MM.1S (cell line): Measurements from ENCODE around the gene ANG.

Experiments
- DNase-seq: peaks from one replicate; pipeline ENCODE4 v3.0.0-alpha.2; 2015
- H2AFZ ChIP-seq: fragments of 300-600 bp; sonication (generic); 2 replicates; pipeline ENCODE4 v1.6.0; 2016; ENCODE audit warnings: antibody characterized with exemption, low read length
- H3F3A ChIP-seq: fragments of 300-600 bp; sonication (generic); 2 replicates; pipeline ENCODE4 v1.6.1; 2016; ENCODE audit warnings: mild to moderate bottlenecking, antibody characterized with exemption, low read length, moderate library complexity, mixed read lengths; ENCODE audit not compliant: insufficient read depth
- H3K27ac ChIP-seq: fragments of 300-600 bp; sonication (generic); 2 replicates; pipeline ENCODE4 v1.5.1; 2016; ENCODE audit warnings: mild to moderate bottlenecking, low read length
- H3K27me3 ChIP-seq: fragments of 300-600 bp; sonication (generic); replicated peaks from 2 replicates; pipeline ENCODE4 v1.6.0; 2016; ENCODE audit warnings: low read length; ENCODE audit not compliant: insufficient read depth
- H3K36me3 ChIP-seq: fragments of 300-600 bp; sonication (generic); replicated peaks from 2 replicates; pipeline ENCODE4 v1.6.1; 2016; ENCODE audit warnings: mild to moderate bottlenecking, low read length, mixed read lengths; ENCODE audit not compliant: insufficient read depth
- H3K4me1 ChIP-seq: fragments of 300-600 bp; sonication (generic); 2 replicates; pipeline ENCODE4 v1.6.1; 2016; ENCODE audit warnings: low read length, mixed read lengths
- H3K4me2 ChIP-seq: fragments of 300-600 bp; sonication (generic); 2 replicates; pipeline ENCODE4 v1.6.0; 2016; ENCODE audit warnings: low read depth, low read length
- H3K4me3 ChIP-seq: fragments of 300-600 bp; sonication (generic); 2 replicates; pipeline ENCODE4 v1.5.1; 2016; ENCODE audit warnings: low read length, mixed read lengths
- H3K79me2 ChIP-seq: fragments of 300-600 bp; sonication (generic); 2 replicates; pipeline ENCODE4 v1.6.1; 2016; ENCODE audit warnings: mixed run types, low read length, mixed read lengths
- H3K9ac ChIP-seq: fragments of 300-600 bp; sonication (generic); 2 replicates; pipeline ENCODE4 v1.6.1; 2016; ENCODE audit warnings: low read length, mixed read lengths
- H3K9me2 ChIP-seq: fragments of 300-600 bp; sonication (generic); replicated peaks from 2 replicates; pipeline ENCODE4 v1.6.1; 2016; ENCODE audit warnings: mild to moderate bottlenecking, low read length, mixed read lengths; ENCODE audit not compliant: insufficient read depth
- H3K9me3 ChIP-seq: fragments of 300-600 bp; sonication (generic); replicated peaks from 2 replicates; pipeline ENCODE4 v1.6.1; 2016; ENCODE audit warnings: mild to moderate bottlenecking, low read length, mixed read lengths; ENCODE audit not compliant: insufficient read depth
- H4K20me1 ChIP-seq: fragments of 300-600 bp; sonication (generic); 2 replicates; pipeline ENCODE4 v1.6.1; 2016; ENCODE audit warnings: mild to moderate bottlenecking, low read length, moderate library complexity, mixed read lengths; ENCODE audit not compliant: insufficient read depth
- EZH2 ChIP-seq: fragments of 300-600 bp; sonication (generic); optimal IDR thresholded peaks from 2 replicates; pipeline ENCODE3; 2017; ENCODE audit warnings: low read depth, mild to moderate bottlenecking, antibody characterized with exemption, low read length, mixed read lengths
- EZH2phosphoT487 ChIP-seq: fragments of 300-600 bp; sonication (generic); IDR thresholded peaks from 2 replicates; pipeline ENCODE4 v1.6.1; 2018; ENCODE audit warnings: antibody characterized with exemption, low read length
- TF ChIP-seq, protein P1 (sequence below): fragments of 300-600 bp; sonication (generic); IDR thresholded peaks from 2 replicates; pipeline ENCODE4 v1.5.1; 2016; ENCODE audit warnings: antibody characterized with exemption, low read length, mixed read lengths

Gene ANG

DNA sequence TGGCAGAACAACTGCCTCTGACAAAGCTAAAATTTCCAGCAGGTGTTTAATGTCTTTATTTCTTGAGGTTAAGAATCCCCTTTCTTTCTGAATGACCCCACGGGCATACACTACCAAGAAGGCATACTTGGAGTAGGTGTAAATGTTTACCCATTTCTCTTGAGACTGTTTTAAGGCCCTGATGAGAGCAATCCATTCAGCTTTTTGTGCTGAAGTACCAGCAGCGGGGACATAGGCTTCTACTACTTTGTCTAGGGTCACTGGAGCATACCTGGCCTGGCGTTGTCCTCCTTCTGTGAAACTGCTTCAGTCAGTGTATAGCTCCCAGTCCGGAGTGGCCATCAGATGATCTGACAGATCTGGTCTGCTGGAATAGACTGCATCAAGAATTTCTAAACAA, 22.7 kb downstream of the ANG start:
- no peak overlapping the region for H3K4me3 ChIP-seq
- no peaks in the 10 kb centered on the region for H3K36me3 ChIP-seq
- H3K9me3 ChIP-seq: no peaks in the 10 kb centered on the region
- no peaks in the 10 kb centered on the region for H3K79me2 ChIP-seq
- TF ChIP-seq, protein P1, sequence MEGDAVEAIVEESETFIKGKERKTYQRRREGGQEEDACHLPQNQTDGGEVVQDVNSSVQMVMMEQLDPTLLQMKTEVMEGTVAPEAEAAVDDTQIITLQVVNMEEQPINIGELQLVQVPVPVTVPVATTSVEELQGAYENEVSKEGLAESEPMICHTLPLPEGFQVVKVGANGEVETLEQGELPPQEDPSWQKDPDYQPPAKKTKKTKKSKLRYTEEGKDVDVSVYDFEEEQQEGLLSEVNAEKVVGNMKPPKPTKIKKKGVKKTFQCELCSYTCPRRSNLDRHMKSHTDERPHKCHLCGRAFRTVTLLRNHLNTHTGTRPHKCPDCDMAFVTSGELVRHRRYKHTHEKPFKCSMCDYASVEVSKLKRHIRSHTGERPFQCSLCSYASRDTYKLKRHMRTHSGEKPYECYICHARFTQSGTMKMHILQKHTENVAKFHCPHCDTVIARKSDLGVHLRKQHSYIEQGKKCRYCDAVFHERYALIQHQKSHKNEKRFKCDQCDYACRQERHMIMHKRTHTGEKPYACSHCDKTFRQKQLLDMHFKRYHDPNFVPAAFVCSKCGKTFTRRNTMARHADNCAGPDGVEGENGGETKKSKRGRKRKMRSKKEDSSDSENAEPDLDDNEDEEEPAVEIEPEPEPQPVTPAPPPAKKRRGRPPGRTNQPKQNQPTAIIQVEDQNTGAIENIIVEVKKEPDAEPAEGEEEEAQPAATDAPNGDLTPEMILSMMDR: no peak
- TF ChIP-seq EZH2: no peak
- no peak for TF ChIP-seq EZH2phosphoT487
- no peak for DNase-seq
- no peak overlapping the region for H3K4me2 ChIP-seq
- H3K4me1 ChIP-seq: no peaks in the 10 kb centered on the region
- no peaks in the 10 kb centered on the region for H3K27me3 ChIP-seq
- no peaks in the 10 kb centered on the region for H4K20me1 ChIP-seq
- no peak overlapping the region for H2AFZ ChIP-seq
- no peak overlapping the region for H3K27ac ChIP-seq
- no peak overlapping the region for H3K9ac ChIP-seq
- no peaks in the 10 kb centered on the region for H3F3A ChIP-seq
- H3K9me2 ChIP-seq: no peaks in the 10 kb centered on the region

DNA sequence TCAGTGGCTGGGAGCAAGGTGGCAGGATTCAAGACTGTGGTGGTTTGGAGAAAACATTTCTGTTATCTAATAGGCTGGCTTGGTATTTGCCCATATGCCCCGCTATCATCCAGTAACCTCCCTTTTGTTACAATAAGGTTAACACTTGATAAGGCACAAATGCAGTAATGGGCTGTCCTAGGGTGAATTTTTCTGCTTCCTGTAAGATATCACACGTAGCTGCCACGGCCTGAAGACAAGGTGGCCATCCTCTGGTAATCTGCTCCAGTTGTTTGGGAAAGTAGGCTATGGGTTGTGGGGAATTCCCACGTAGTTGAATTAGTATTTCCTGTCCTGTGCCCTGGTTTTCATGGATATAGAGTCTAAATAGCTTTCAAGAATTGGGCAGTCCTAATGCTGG, 23.1 kb downstream of the ANG start:
- no peak overlapping the region for H3K4me2 ChIP-seq
- DNase-seq: no peak
- TF ChIP-seq EZH2phosphoT487 (no peak), EZH2 (no peak)
- TF ChIP-seq, protein P1: no peak

DNA sequence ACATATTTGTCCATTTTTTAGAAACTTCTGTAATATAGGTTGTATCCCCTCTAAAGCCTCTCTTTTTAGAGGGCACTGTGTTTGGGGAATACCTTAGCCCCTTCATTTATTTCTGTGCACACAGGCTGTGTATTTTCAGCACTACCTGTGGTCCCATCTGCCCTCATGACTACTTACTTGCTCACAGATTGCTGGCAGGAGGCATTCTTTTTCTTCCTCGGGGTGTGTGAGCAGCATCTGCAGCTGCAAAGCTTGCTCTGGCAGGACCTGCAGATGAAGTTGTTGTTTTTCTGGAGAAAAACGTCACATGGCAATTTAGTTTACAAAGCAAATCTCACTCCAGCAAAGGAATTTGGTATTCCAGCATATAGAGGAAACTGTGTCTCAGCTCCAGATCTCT, 24.3 kb downstream of the ANG start:
- no peak for DNase-seq
- Histone ChIP-seq H3K27me3 (no peaks in the 10 kb centered on the region), H3K4me3 (no peak overlapping the region), H4K20me1 (no peaks in the 10 kb centered on the region), H3F3A (no peaks in the 10 kb centered on the region), H3K9me2 (no peaks in the 10 kb centered on the region), H3K4me2 (no peak overlapping the region), H3K27ac (no peak overlapping the region), H3K36me3 (no peaks in the 10 kb centered on the region), H2AFZ (no peak overlapping the region), H3K79me2 (no peaks in the 10 kb centered on the region), H3K9ac (no peak overlapping the region), H3K4me1 (no peaks in the 10 kb centered on the region), H3K9me3 (no peaks in the 10 kb centered on the region)
- TF ChIP-seq EZH2phosphoT487: no peak

More for the DNA sequence above, 23.1 kb downstream of the ANG start:
- H3K9ac ChIP-seq: no peak overlapping the region
- H3K27ac ChIP-seq: no peak overlapping the region
- H3K27me3 ChIP-seq: no peaks in the 10 kb centered on the region
- no peak overlapping the region for H3K4me3 ChIP-seq
- H3F3A ChIP-seq: no peaks in the 10 kb centered on the region
- no peak overlapping the region for H2AFZ ChIP-seq
- H3K79me2 ChIP-seq: no peaks in the 10 kb centered on the region
- no peaks in the 10 kb centered on the region for H3K4me1 ChIP-seq
- H3K9me2 ChIP-seq: no peaks in the 10 kb centered on the region
- no peaks in the 10 kb centered on the region for H4K20me1 ChIP-seq
- H3K9me3 ChIP-seq: no peaks in the 10 kb centered on the region
- H3K36me3 ChIP-seq: no peaks in the 10 kb centered on the region

DNA sequence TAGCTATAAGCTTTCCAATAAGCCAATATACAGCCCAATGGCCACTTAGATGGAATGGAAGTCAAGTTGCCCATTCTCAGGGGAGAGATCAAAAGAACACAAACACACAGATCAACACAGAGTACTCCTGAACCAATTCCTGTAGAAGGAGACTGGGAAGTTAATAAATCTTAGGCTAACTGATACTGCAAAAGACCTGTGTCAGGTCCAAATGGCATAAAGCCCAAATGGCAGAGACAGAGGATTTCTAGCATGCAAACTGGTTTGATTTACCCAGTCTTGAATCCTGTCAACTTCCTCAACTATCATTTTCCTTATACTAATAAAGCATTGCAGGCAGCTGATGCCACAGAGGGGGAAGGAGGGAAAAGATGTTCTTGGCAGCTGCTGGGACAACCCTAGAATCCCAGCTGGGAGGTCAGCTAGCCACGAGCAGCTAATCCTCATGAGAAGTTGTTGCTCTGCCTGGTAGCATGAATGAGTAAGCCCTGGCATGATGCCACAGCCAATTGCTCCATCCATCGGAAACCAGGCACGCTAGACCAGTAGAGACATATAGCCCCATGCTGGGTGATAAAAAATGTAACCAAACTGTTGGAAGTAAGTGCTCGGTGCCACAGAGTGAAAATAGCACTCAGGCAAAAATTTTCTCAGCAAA, 26.2 kb downstream of the ANG start:
- H3K27ac ChIP-seq: no peak overlapping the region

More for the DNA sequence above, 26.2 kb downstream of the ANG start:
- Histone ChIP-seq H2AFZ (no peak overlapping the region), H3K9me3 (no peaks in the 10 kb centered on the region), H3K4me2 (no peak overlapping the region), H3K9ac (no peak overlapping the region), H3F3A (no peaks in the 10 kb centered on the region), H3K4me1 (no peaks in the 10 kb centered on the region), H3K36me3 (no peaks in the 10 kb centered on the region), H3K9me2 (no peaks in the 10 kb centered on the region), H3K27me3 (no peaks in the 10 kb centered on the region), H4K20me1 (no peaks in the 10 kb centered on the region), H3K79me2 (no peaks in the 10 kb centered on the region), H3K4me3 (no peak overlapping the region)
- TF ChIP-seq EZH2phosphoT487: no peak
- TF ChIP-seq EZH2: no peak
- TF ChIP-seq, protein P1: no peak
- DNase-seq: no peak
